Subcutaneous abdominal adipose tissue (tissue), 5 donors: ENCODE measurements around the gene SBK3.
"Not testable (repeated sequence)": the region's sequence is repeated elsewhere in the genome, so short reads cannot be mapped to it uniquely, and the experiment has no call there.

Source experiments
- H3K27ac ChIP-seq: one replicate; pipeline ENCODE4 v1.7.0; 2013; ENCODE audit warnings: low read depth, mild to moderate bottlenecking, inconsistent platforms, low read length, moderate library complexity
- H3K27me3 ChIP-seq, 5 donors: one replicate each; pipeline ENCODE4 v1.7.0; 2013; ENCODE audit warnings: low read length in 5 of 5, inconsistent platforms in 1 of 5; ENCODE audit not compliant: control insufficient read depth in 5 of 5, insufficient read depth in 4 of 5
- H3K36me3 ChIP-seq, 5 donors: one replicate each; pipeline ENCODE4 v1.7.0; 2013; ENCODE audit warnings: low read length in 5 of 5; ENCODE audit not compliant: control insufficient read depth in 5 of 5, insufficient read depth in 5 of 5
- H3K4me1 ChIP-seq, 5 donors: one replicate each; pipeline ENCODE4 v1.7.0; 2013; ENCODE audit warnings: low read length in 5 of 5, mild to moderate bottlenecking in 3 of 5, moderate library complexity in 1 of 5; ENCODE audit not compliant: control insufficient read depth in 5 of 5, insufficient read depth in 5 of 5
- H3K4me3 ChIP-seq, 5 donors: one replicate each; pipeline ENCODE4 v1.7.0; 2013; ENCODE audit warnings: low read length in 5 of 5, low read depth in 1 of 5
- H3K9ac ChIP-seq, 5 donors: one replicate each; pipeline ENCODE4 v1.7.0; 2013; ENCODE audit warnings: low read length in 5 of 5, mild to moderate bottlenecking in 4 of 5, moderate library complexity in 3 of 5
- H3K9me3 ChIP-seq, 5 donors: one replicate each; pipeline ENCODE4 v1.7.0; 2013; ENCODE audit warnings: low read length in 5 of 5; ENCODE audit not compliant: control insufficient read depth in 5 of 5
- donor health status: healthy.
- donor health status: healthy.
- donor health status: healthy.
- donor health status: healthy.
- donor health status: healthy.

The SBK3 gene

GRCh38 chr19:55502197-55502952 is 43.0 kb downstream of the SBK3 start:
- Histone ChIP-seq H3K36me3 (peaks cover 0 to 32% (median 9%) of the 10 kb centered on the region in 5 donors), H3K4me1 (peaks cover 0 to 11% (median 10%) of the 10 kb centered on the region in 5 donors), H3K9ac (no peak overlapping the region), H3K27me3 (peaks cover 0 to 3% (median 0%) of the 10 kb centered on the region in 5 donors), H3K27ac (no peak overlapping the region), H3K4me3 (no peak overlapping the region), H3K9me3 (no peaks in the 10 kb centered on the region)

DNA sequence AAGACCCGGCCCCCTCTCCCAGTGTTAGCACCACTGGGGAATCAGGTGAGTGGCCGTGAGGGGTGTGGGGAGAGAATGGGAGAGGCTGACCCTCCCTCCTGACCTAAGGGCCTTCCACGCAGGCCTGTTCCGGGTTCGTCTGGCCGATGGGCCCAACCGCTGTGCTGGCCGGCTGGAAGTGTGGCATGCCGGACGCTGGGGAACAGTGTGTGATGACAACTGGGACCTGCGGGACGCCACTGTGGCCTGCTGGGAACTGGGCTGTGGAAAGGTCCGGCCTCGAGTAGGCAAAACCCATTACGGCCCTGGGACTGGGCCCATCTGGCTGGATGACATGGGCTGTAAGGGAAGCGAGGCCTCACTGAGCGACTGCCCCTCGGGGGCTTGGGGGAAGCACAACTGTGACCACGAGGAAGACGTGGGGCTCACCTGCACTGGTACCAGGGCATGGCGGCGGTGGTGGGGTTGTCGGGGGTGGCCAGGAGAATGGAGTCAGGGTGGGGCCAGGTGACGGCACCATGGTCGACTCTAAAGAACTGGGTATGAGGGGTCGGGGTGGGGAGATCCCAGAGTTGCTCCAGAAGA is 44.9 kb downstream of the SBK3 start:
- Histone ChIP-seq H3K27ac (no peak overlapping the region), H3K9me3 (no peaks in the 10 kb centered on the region), H3K36me3 (peaks cover 0 to 32% (median 9%) of the 10 kb centered on the region in 5 donors), H3K9ac (no peak overlapping the region), H3K4me1 (peaks cover 0 to 11% (median 10%) of the 10 kb centered on the region in 5 donors), H3K4me3 (no peak overlapping the region), H3K27me3 (peaks cover 0 to 5% (median 0%) of the 10 kb centered on the region in 5 donors)

DNA sequence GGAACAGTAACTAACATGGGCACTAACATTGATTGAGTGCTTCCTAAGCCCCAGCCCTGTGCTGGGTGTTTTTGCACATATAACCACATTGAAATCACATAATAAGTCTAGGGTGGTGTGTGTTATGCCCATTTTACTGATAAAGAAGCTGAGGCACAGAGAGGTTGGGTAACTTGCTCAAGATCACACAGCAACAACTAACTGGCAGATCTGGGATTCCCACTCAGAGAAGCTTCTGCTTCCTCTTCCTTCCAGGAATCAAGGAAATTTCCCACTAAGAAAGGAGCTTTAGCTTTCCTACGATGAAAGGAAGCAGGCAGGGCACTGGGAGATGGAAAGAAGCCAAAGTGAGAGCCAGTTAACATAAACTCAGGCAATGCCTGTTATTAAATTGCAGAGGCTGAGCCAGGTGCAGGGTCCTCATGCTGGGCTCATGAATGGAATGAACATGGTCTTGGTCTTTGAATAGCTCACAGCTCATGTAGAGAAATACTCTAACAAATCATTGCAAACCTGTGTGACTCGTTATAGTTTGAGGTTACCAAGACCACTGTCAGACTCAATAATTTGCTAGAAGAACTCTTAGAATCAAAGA is 47.0 kb downstream of the SBK3 start:
- no peaks in the 10 kb centered on the region for H3K9me3 ChIP-seq
- H3K27ac ChIP-seq = no peak overlapping the region
- no peak overlapping the region for H3K9ac ChIP-seq
- peaks cover 7 to 16% (median 13%) of the 10 kb centered on the region in 5 donors for H3K27me3 ChIP-seq
- peaks cover 0 to 32% (median 9%) of the 10 kb centered on the region in 5 donors for H3K36me3 ChIP-seq
- peaks cover 0 to 16% (median 14%) of the 10 kb centered on the region in 5 donors for H3K4me1 ChIP-seq
- H3K4me3 ChIP-seq = no peak overlapping the region

DNA sequence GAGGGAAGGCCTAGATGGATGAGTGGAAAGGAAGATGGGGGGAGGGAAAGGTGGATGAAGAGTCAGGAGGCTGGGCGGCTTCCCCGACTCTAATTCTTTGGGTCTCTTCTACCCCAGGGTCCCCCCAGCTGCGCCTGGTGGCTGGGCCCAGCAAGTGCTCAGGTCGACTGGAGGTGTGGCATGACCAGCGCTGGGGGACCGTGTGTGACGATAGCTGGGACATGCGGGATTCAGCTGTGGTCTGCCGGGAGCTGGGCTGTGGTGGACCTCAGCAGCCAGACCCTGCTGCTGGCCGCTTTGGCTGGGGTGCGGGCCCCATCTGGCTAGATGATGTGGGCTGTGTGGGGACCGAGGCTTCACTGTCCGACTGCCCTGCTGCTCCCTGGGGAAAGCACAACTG is 47.6 kb downstream of the SBK3 start:
- H3K9ac ChIP-seq = no peak overlapping the region
- peaks cover 0 to 20% (median 17%) of the 10 kb centered on the region in 5 donors for H3K4me1 ChIP-seq
- H3K27ac ChIP-seq = no peak overlapping the region
- H3K4me3 ChIP-seq = no peak overlapping the region
- no peaks in the 10 kb centered on the region for H3K9me3 ChIP-seq
- H3K36me3 ChIP-seq = peaks cover 0 to 32% (median 9%) of the 10 kb centered on the region in 5 donors
- H3K27me3 ChIP-seq = peaks cover 7 to 21% (median 18%) of the 10 kb centered on the region in 5 donors

GRCh38 chr19:55496820-55497219 is 48.5 kb downstream of the SBK3 start:
- H3K4me3 ChIP-seq, H3K9me3 ChIP-seq, H3K27ac ChIP-seq, H3K9ac ChIP-seq: not testable (repeated sequence)
- Histone ChIP-seq H3K36me3 (peaks cover 0 to 32% (median 9%) of the 10 kb centered on the region in 5 donors), H3K27me3 (peaks cover 8 to 27% (median 22%) of the 10 kb centered on the region in 5 donors), H3K4me1 (peaks cover 0 to 25% (median 18%) of the 10 kb centered on the region in 5 donors)

- H3K36me3 ChIP-seq = peaks cover 0 to 22% (median 7%) of the 10 kb centered on the region in 5 donors
- H3K27ac ChIP-seq = no peak overlapping the region
- H3K4me3 ChIP-seq = no peak overlapping the region
- peaks cover 12 to 36% (median 22%) of the 10 kb centered on the region in 5 donors for H3K27me3 ChIP-seq
- no peaks in the 10 kb centered on the region for H3K9me3 ChIP-seq
- peak overlapping the region in 1 of 5 donors; percentile 47 for H3K9ac ChIP-seq
- peaks cover 0 to 34% (median 18%) of the 10 kb centered on the region in 5 donors for H3K4me1 ChIP-seq
Measured at GRCh38 chr19:55495646-55496349, 49.5 kb downstream of the SBK3 start.

DNA sequence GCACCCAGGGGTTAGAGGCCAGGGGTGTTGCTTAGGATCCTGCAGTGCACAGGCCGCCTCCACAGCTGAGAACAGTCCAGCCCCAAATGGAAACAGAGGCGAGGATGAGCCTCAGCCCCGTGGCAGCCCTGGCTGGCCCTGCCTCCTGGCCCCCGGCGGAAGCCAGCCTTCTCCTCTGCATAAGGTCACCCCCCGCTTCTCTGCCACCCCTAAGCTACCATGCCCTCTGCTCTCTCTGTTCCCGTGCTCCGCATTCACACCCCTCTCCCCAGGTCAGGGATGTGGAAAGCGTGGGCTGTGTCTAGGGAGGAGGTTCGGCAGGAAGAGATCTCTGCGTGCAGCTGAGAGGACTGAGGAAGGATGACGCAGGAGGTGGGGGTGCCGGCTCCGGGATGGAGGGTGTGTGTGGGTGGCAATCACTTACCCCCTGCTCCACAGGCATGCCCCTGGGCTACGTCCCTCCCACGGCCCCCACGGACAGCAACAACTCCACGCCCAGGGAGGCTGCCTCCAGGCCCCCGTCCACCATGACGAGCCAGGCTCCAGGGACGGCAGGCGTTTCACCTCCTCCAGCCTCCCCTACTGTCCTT is 51.1 kb downstream of the SBK3 start:
- Histone ChIP-seq H3K4me1 (peaks cover 2 to 35% (median 22%) of the 10 kb centered on the region in 5 donors), H3K9me3 (no peaks in the 10 kb centered on the region), H3K27me3 (peaks cover 12 to 41% (median 27%) of the 10 kb centered on the region in 5 donors), H3K9ac (peak overlapping the region in 4 of 5 donors; percentile 1 to 55 (median 24)), H3K4me3 (peak overlapping the region; percentile 25 to 63 (median 57)), H3K36me3 (peaks cover 0 to 11% (median 0%) of the 10 kb centered on the region in 5 donors), H3K27ac (peak overlapping the region; percentile 23)

DNA sequence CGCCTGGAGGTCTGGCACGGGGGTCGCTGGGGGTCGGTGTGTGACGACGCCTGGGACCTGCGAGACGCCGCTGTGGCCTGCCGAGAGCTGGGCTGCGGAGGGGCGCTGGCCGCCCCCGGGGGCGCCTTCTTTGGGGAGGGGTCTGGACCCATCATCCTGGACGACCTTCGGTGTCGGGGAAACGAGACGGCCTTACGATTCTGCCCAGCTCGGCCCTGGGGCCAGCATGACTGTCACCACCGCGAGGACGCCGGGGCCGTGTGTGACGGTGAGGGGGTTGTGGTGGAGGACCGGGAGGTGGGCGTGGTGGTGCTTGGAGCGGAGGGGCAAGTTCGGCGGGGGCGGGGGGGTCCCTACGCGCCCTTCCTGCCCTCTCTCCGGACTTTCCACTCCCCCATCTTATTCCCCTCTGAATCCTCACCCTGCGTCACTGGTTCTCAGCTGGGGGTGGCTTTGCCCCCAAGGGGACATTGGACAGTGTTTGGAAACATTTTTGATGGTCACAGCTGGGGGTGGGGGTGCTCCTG is 51.6 kb downstream of the SBK3 start:
- H3K36me3 ChIP-seq = peaks cover 0 to 5% (median 0%) of the 10 kb centered on the region in 5 donors
- H3K27ac ChIP-seq = peak overlapping the region; percentile 41
- H3K4me3 ChIP-seq = peak overlapping the region; percentile 25 to 63 (median 57)
- peak overlapping the region in 1 of 5 donors; percentile 47 for H3K9ac ChIP-seq
- peaks cover 2 to 38% (median 22%) of the 10 kb centered on the region in 5 donors for H3K4me1 ChIP-seq
- H3K27me3 ChIP-seq = peaks cover 12 to 42% (median 27%) of the 10 kb centered on the region in 5 donors
- no peaks in the 10 kb centered on the region for H3K9me3 ChIP-seq

- Histone ChIP-seq H3K9ac (peak overlapping the region in 1 of 5 donors; percentile 47), H3K9me3 (no peaks in the 10 kb centered on the region), H3K4me1 (peaks cover 2 to 43% (median 22%) of the 10 kb centered on the region in 5 donors), H3K27me3 (peaks cover 12 to 42% (median 29%) of the 10 kb centered on the region in 5 donors), H3K4me3 (peak overlapping the region in 4 of 5 donors; percentile 39 to 47 (median 42)), H3K36me3 (peaks cover 0 to 4% (median 0%) of the 10 kb centered on the region in 5 donors), H3K27ac (peak overlapping the region; percentile 41)
Measured at GRCh38 chr19:55493052-55493644, 52.2 kb downstream of the SBK3 start.
